ENCODE measurements around the gene EHD1.

Gene EHD1

GRCh38 chr11:64839887-64840782, 38.3 kb downstream of the EHD1 start:
- Histone ChIP-seq H3K4ac (ENCODE audit: low read depth, low read length) (no peak overlapping the region), H4K91ac (ENCODE audit: low read depth, low read length) (no peak overlapping the region), H2AK5ac (ENCODE audit: low read length) (no peak overlapping the region), H3K23ac (ENCODE audit: low read length) (no peak overlapping the region), H3K18ac (ENCODE audit: low read length) (no peak overlapping the region), H3K36me3 (ENCODE audit: control insufficient read depth in 1 of 2, insufficient read depth in 2 of 2, low read length in 2 of 2) (peaks cover 55 to 56% of the 10 kb centered on the region in 2 experiments), H3K27me3 (ENCODE audit: insufficient read depth, low read length) (no peaks in the 10 kb centered on the region), H3K79me1 (ENCODE audit: low read length) (peaks cover 35% of the 10 kb centered on the region), H3K79me2 (ENCODE audit: control insufficient read depth, insufficient read depth, low read length, poor library complexity) (peaks cover 21% of the 10 kb centered on the region), H3K27ac (ENCODE audit: low read depth, low read length) (no peak overlapping the region), H4K12ac (ENCODE audit: low read depth, low read length) (no peak overlapping the region), H3K14ac (ENCODE audit: low read length) (no peak overlapping the region), H2BK120ac (ENCODE audit: insufficient read depth, low read length, poor library complexity) (no peak overlapping the region), H3K4me1 (ENCODE audit: control insufficient read depth in 1 of 2, insufficient read depth in 2 of 2, low read length in 2 of 2) (peaks cover 18 to 28% of the 10 kb centered on the region in 2 experiments), H2AFZ (ENCODE audit: insufficient read depth, low read length, poor library complexity) (no peak overlapping the region), H2BK12ac (ENCODE audit: low read length) (no peak overlapping the region), H3K4me3 (ENCODE audit: low read depth, low read length) (no peak overlapping the region), H3K9ac (ENCODE audit: low read length) (no peak overlapping the region), H3K4me2 (ENCODE audit: low read length) (no peak overlapping the region), H3K9me3 (ENCODE audit: insufficient read depth, low read depth, low read length) (peaks cover 5% of the 10 kb centered on the region), H2BK5ac (ENCODE audit: low read depth, low read length, poor library complexity) (no peak overlapping the region), H4K8ac (ENCODE audit: low read depth, low read length) (no peak overlapping the region)
- DNase-seq: no peak
- WGBS (ENCODE audit: extremely low coverage, insufficient coverage, insufficient read length): no CpG with 5 or more reads among the region's 24 CpGs

GRCh38 chr11:64839335-64839734, 39.1 kb downstream of the EHD1 start:
- no peak overlapping the region for H3K23ac ChIP-seq (ENCODE audit: low read length)
- DNase-seq: no peak
- H3K27ac ChIP-seq (ENCODE audit: low read depth, low read length): no peak overlapping the region
- H3K14ac ChIP-seq (ENCODE audit: low read length): no peak overlapping the region
- no peak overlapping the region for H2BK5ac ChIP-seq (ENCODE audit: low read depth, low read length, poor library complexity)
- peak overlapping the region; percentile 42 for H3K4me3 ChIP-seq (ENCODE audit: low read depth, low read length)
- no peak overlapping the region for H3K18ac ChIP-seq (ENCODE audit: low read length)
- WGBS (ENCODE audit: extremely low coverage, insufficient coverage, insufficient read length): no CpG with 5 or more reads among the region's 13 CpGs
- H2BK12ac ChIP-seq (ENCODE audit: low read length): no peak overlapping the region
- peaks cover 29% of the 10 kb centered on the region for H3K79me1 ChIP-seq (ENCODE audit: low read length)
- H3K4ac ChIP-seq (ENCODE audit: low read depth, low read length): no peak overlapping the region
- peaks cover 3% of the 10 kb centered on the region for H3K9me3 ChIP-seq (ENCODE audit: insufficient read depth, low read depth, low read length)
- peaks cover 19% of the 10 kb centered on the region for H3K79me2 ChIP-seq (ENCODE audit: control insufficient read depth, insufficient read depth, low read length, poor library complexity)
- no peak overlapping the region for H3K9ac ChIP-seq (ENCODE audit: low read length)
- H3K27me3 ChIP-seq (ENCODE audit: insufficient read depth, low read length): no peaks in the 10 kb centered on the region
- no peak overlapping the region for H4K91ac ChIP-seq (ENCODE audit: low read depth, low read length)
- H3K4me1 ChIP-seq (ENCODE audit: control insufficient read depth in 1 of 2, insufficient read depth in 2 of 2, low read length in 2 of 2): peaks cover 18 to 26% of the 10 kb centered on the region in 2 experiments
- no peak overlapping the region for H3K4me2 ChIP-seq (ENCODE audit: low read length)
- no peak overlapping the region for H2AK5ac ChIP-seq (ENCODE audit: low read length)
- no peak overlapping the region for H2BK120ac ChIP-seq (ENCODE audit: insufficient read depth, low read length, poor library complexity)
- no peak overlapping the region for H4K8ac ChIP-seq (ENCODE audit: low read depth, low read length)
- H4K12ac ChIP-seq (ENCODE audit: low read depth, low read length): no peak overlapping the region
- no peak overlapping the region for H2AFZ ChIP-seq (ENCODE audit: insufficient read depth, low read length, poor library complexity)
- peaks cover 63 to 64% of the 10 kb centered on the region in 2 experiments for H3K36me3 ChIP-seq (ENCODE audit: control insufficient read depth in 1 of 2, insufficient read depth in 2 of 2, low read length in 2 of 2)

GRCh38 chr11:64838600-64839334, 39.7 kb downstream of the EHD1 start:
- H3K9me3 ChIP-seq (ENCODE audit: insufficient read depth, low read depth, low read length): peaks cover 3% of the 10 kb centered on the region
- H3K18ac ChIP-seq (ENCODE audit: low read length): no peak overlapping the region
- H3K36me3 ChIP-seq (ENCODE audit: control insufficient read depth in 1 of 2, insufficient read depth in 2 of 2, low read length in 2 of 2): peaks cover 69 to 70% of the 10 kb centered on the region in 2 experiments
- H3K4me3 ChIP-seq (ENCODE audit: low read depth, low read length): no peak overlapping the region
- peaks cover 24% of the 10 kb centered on the region for H3K79me1 ChIP-seq (ENCODE audit: low read length)
- no peak overlapping the region for H3K4me2 ChIP-seq (ENCODE audit: low read length)
- no peak overlapping the region for H4K12ac ChIP-seq (ENCODE audit: low read depth, low read length)
- no peak overlapping the region for H4K91ac ChIP-seq (ENCODE audit: low read depth, low read length)
- no peak overlapping the region for H2BK120ac ChIP-seq (ENCODE audit: insufficient read depth, low read length, poor library complexity)
- no peak overlapping the region for H2BK5ac ChIP-seq (ENCODE audit: low read depth, low read length, poor library complexity)
- peaks cover 18 to 22% of the 10 kb centered on the region in 2 experiments for H3K4me1 ChIP-seq (ENCODE audit: control insufficient read depth in 1 of 2, insufficient read depth in 2 of 2, low read length in 2 of 2)
- no peak overlapping the region for H3K23ac ChIP-seq (ENCODE audit: low read length)
- H4K8ac ChIP-seq (ENCODE audit: low read depth, low read length): no peak overlapping the region
- no peak overlapping the region for H3K9ac ChIP-seq (ENCODE audit: low read length)
- no peak overlapping the region for H2BK12ac ChIP-seq (ENCODE audit: low read length)
- H3K79me2 ChIP-seq (ENCODE audit: control insufficient read depth, insufficient read depth, low read length, poor library complexity): peaks cover 13% of the 10 kb centered on the region
- H2AK5ac ChIP-seq (ENCODE audit: low read length): no peak overlapping the region
- H3K4ac ChIP-seq (ENCODE audit: low read depth, low read length): no peak overlapping the region
- no peak overlapping the region for H2AFZ ChIP-seq (ENCODE audit: insufficient read depth, low read length, poor library complexity)
- DNase-seq: no peak
- H3K27ac ChIP-seq (ENCODE audit: low read depth, low read length): no peak overlapping the region
- no peak overlapping the region for H3K14ac ChIP-seq (ENCODE audit: low read length)
- no peaks in the 10 kb centered on the region for H3K27me3 ChIP-seq (ENCODE audit: insufficient read depth, low read length)
- no CpG with 5 or more reads among the region's 28 CpGs for WGBS (ENCODE audit: extremely low coverage, insufficient coverage, insufficient read length)

- Histone ChIP-seq H3K27ac (ENCODE audit: low read depth, low read length) (no peak overlapping the region), H3K14ac (ENCODE audit: low read length) (no peak overlapping the region), H4K91ac (ENCODE audit: low read depth, low read length) (no peak overlapping the region), H3K4me3 (ENCODE audit: low read depth, low read length) (no peak overlapping the region), H2BK5ac (ENCODE audit: low read depth, low read length, poor library complexity) (no peak overlapping the region), H3K23ac (ENCODE audit: low read length) (no peak overlapping the region), H3K4ac (ENCODE audit: low read depth, low read length) (no peak overlapping the region), H4K8ac (ENCODE audit: low read depth, low read length) (no peak overlapping the region), H4K12ac (ENCODE audit: low read depth, low read length) (no peak overlapping the region), H2BK120ac (ENCODE audit: insufficient read depth, low read length, poor library complexity) (no peak overlapping the region), H3K79me1 (ENCODE audit: low read length) (peaks cover 16% of the 10 kb centered on the region), H2AFZ (ENCODE audit: insufficient read depth, low read length, poor library complexity) (no peak overlapping the region), H3K9me3 (ENCODE audit: insufficient read depth, low read depth, low read length) (peaks cover 3% of the 10 kb centered on the region), H3K4me1 (ENCODE audit: control insufficient read depth in 1 of 2, insufficient read depth in 2 of 2, low read length in 2 of 2) (peaks cover 13 to 15% of the 10 kb centered on the region in 2 experiments), H3K36me3 (ENCODE audit: control insufficient read depth in 1 of 2, insufficient read depth in 2 of 2, low read length in 2 of 2) (peaks cover 77 to 78% of the 10 kb centered on the region in 2 experiments), H3K4me2 (ENCODE audit: low read length) (no peak overlapping the region), H3K9ac (ENCODE audit: low read length) (no peak overlapping the region), H2BK12ac (ENCODE audit: low read length) (no peak overlapping the region), H2AK5ac (ENCODE audit: low read length) (no peak overlapping the region), H3K18ac (ENCODE audit: low read length) (no peak overlapping the region), H3K27me3 (ENCODE audit: insufficient read depth, low read length) (no peaks in the 10 kb centered on the region), H3K79me2 (ENCODE audit: control insufficient read depth, insufficient read depth, low read length, poor library complexity) (peaks cover 6% of the 10 kb centered on the region)
- no peak for DNase-seq
- no CpG with 5 or more reads among the region's 10 CpGs for WGBS (ENCODE audit: extremely low coverage, insufficient coverage, insufficient read length)
These were observed 40.5 kb downstream of the EHD1 start for GRCh38 chr11:64837887-64838351.
